GM19239 (cell line): ENCODE measurements around the gene GRWD1.
A peak's percentile ranks its signal among the peaks of the same experiment; 100 is the strongest.

Experiments used
- DNase-seq: peaks from one replicate; pipeline ENCODE4 v3.0.0; 2011; ENCODE audit warnings: low spot score; ENCODE audit not compliant: insufficient read length
- FAIRE-seq: peaks from 2 replicates; lab custom pipeline; 2011; peaks lifted over from hg19 to GRCh38; lab: Jason Lieb, UNC

GRWD1 gene

DNA sequence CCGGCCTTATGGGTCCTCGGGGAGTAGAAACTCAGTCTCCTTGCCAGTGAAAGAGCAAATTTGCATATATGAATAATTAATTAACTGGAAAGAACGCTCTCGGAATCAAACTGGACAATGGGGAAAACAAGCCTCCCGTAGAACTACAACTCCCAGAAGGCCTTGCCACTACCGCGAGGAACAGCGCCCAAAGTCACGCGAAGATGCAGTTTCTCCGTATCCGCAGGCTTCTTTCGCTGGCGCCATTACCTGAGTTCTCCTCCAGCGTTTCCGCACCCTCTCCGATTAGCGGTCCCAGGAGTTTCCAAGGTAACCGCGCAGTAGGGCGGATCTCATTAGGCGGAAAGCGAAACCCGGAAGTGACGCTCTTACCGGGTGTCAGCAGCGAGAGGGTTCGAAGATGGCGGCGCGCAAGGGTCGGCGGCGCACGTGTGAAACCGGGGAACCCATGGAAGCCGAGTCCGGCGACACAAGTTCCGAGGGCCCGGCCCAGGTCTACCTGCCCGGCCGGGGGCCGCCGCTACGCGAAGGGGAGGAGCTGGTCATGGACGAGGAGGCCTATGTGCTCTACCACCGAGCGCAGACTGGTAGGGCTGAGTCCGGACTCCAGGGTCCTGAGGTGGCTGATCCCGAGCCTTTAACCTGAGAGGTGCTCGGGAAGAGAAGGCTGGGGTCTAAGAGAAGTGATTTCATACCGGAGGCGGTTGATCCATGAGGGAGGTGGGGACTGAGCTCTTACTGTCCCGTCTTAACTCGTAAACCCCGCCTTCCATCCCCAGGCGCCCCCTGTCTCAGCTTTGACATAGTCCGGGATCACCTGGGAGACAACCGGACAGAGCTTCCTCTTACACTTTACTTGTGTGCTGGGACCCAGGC, at the start of gene GRWD1:
TSS of gene GRWD1 (plus strand) at position 378 of the 876 bp plus-strand sequence. CDS start at position 401, 23 bp downstream.
- peak; percentile 100 for FAIRE-seq

GRCh38 chr19:48396016-48396823, 49.6 kb upstream of the GRWD1 start:
- DNase-seq, result no peak

More for the DNA sequence above, at the start of gene GRWD1:
- peak; percentile 99 for DNase-seq

DNA sequence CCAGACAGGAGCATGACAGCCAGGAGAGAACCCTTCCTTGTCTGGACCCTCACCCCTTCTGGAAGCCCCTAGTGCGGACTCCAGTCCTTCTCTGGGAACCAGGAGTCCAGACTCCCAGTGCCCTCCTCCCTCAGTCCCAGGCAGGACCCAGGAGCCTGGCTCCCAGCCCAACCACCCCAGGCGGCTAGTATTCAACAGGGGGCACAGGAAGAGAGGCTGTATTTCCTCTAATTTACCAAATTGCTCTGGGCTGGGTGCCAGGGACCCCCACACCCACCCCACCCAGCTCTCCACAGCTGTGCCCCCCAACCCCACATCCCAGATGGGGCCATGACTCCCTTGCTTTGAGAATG, 49.0 kb upstream of the GRWD1 start:
- FAIRE-seq, result no peak

More at GRCh38 chr19:48396016-48396823, 49.6 kb upstream of the GRWD1 start:
- no peak for FAIRE-seq

GRCh38 chr19:48397263-48398101, 48.3 kb upstream of the GRWD1 start:
- DNase-seq, result no peak
- no peak for FAIRE-seq

More for the DNA sequence above, 49.0 kb upstream of the GRWD1 start:
- no peak for DNase-seq

GRCh38 chr19:48398102-48398374, 47.7 kb upstream of the GRWD1 start:
- DNase-seq (no peak), FAIRE-seq (no peak)

DNA sequence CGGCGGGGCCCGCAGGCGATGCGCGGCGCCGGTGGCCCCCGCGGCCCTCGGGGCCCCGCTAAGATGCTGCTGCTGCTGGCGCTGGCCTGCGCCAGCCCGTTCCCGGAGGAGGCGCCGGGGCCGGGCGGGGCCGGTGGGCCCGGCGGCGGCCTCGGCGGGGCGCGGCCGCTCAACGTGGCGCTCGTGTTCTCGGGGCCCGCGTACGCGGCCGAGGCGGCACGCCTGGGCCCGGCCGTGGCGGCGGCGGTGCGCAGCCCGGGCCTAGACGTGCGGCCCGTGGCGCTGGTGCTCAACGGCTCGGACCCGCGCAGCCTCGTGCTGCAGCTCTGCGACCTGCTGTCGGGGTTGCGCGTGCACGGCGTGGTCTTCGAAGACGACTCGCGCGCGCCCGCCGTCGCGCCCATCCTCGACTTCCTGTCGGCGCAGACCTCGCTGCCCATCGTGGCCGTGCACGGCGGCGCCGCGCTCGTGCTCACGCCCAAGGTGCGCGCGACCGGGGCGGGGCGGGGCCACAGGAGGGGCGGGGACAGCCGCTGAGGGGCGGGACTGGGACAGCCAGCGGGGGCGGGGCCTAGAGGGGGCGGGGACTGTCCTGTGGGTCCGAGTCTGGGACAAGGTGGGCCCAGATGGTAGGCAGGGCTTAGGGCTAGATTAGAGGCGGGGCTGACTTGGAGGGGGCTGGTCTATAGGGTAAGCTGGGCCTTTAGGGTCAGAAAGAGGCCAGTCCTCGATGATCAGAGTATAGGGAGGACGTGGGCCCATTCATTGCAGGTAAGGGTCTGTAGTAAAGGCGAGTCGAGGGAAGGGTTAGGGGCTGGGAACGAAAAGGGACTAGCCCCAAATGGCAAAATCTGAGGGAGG, 47.2 kb upstream of the GRWD1 start:
- FAIRE-seq, result peak; percentile 76

GRCh38 chr19:48400018-48400742, 45.6 kb upstream of the GRWD1 start:
- DNase-seq (no peak), FAIRE-seq (peak; percentile 44)

More for the DNA sequence above, 47.2 kb upstream of the GRWD1 start:
- DNase-seq, result peak; percentile 92

DNA sequence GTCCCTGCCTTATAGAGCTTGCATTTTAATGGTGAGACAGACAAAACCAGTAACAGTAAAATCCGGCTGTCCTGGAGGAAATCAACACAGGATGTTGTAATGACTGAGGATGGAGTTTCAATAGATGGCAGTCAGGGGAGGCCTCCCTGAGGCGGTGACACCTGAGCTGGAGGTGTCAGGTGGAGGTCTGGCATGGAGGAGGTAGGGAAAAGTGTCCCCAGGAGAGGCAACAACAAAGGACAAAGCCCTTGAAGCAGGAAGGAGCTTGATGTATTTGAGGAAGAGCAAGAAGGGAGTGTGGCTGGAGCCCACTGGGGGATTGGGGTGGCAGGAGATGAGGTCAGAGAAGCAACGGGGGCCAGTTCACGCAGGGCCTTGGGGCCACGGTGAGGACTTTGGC, 44.5 kb upstream of the GRWD1 start:
- DNase-seq, result no peak
- no peak for FAIRE-seq

DNA sequence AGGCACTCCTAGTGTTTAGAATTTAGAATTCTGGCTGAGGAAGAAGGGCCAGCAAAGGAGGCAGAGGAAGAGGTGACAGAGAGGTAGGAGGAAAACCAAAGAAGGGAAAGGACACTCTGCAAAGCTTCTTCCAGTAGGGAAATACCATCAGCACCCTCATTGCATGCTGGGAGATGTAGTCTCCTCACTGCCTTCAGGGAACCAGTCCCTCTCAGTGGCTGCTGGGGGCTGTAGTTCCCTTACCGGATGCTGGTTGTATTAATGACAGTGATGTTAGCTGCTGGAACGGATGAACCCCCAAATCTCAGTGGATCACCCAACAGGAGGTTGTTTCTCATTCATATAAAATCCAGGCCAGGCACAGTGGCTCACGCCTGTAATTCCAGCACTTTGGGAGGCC, 42.2 kb upstream of the GRWD1 start:
- FAIRE-seq (peak; percentile 85), DNase-seq (peak; percentile 80)

DNA sequence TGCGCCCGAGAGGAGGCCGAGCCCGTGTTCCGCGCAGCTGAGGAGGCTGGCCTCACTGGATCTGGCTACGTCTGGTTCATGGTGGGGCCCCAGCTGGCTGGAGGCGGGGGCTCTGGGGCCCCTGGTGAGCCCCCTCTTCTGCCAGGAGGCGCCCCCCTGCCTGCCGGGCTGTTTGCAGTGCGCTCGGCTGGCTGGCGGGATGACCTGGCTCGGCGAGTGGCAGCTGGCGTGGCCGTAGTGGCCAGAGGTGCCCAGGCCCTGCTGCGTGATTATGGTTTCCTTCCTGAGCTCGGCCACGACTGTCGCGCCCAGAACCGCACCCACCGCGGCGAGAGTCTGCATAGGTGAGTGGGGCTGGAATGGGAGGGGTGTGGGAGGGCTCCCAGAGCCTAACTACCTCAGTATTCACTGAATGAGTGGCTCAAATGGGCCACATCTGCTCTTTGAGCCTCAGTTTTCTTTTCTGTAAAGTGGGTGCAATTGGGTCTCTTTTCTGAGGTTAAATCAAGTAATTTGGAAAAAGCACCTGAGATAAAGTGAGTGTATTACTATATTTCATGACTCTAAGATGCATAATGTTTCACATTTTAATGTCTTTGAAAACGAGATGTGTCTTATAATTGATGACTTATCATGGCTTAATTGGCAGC, 40.6 kb upstream of the GRWD1 start:
- DNase-seq, result no peak
- no peak for FAIRE-seq

DNA sequence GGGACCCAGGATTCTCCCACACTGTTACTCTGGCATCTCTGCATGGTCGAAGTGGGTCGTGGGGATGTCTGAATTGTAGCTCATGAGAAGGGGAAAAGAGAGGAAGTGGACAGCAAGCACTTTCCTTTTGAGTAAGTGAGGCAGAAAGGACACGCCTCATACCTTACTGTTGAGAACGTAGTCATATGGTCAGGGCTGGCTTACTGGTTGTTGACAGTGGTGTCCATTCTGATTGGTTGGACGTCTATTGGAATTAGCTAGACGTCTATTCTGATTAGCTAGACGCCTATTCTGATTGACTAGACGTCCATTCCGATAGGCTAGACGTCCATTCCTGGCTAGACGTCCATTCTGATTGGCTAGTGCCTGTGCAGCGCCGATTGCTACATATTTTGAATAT, 39.9 kb upstream of the GRWD1 start:
- FAIRE-seq (no peak), DNase-seq (no peak)

- DNase-seq (no peak), FAIRE-seq (no peak)
Measured at GRCh38 chr19:48413879-48414587, 31.8 kb upstream of the GRWD1 start.

DNA sequence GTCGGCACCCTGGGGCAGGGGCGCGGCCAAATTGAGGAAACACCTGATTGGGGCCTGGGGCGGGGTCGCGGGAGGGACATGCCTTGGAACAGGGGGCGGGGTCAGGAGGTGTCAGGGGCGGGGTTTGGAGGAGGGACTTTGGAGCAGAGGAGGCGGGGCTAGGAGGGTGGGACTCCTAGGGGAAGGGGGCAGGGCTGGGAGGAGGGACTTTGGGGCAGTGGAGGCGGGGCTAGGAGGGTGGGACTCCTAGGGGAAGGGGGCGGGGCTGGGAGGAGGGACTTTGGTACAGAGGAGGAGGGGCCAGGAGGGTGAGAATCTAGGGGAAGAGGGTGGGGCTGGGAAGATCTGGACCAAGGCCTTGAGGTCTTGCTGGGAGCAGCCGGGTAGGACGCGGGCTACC, 30.4 kb upstream of the GRWD1 start:
- no peak for FAIRE-seq
- DNase-seq, result no peak

GRCh38 chr19:48415806-48416221, 30.0 kb upstream of the GRWD1 start:
- FAIRE-seq, result no peak
- DNase-seq, result no peak

GRCh38 chr19:48417421-48417820, 28.4 kb upstream of the GRWD1 start:
- FAIRE-seq (no peak), DNase-seq (no peak)

DNA sequence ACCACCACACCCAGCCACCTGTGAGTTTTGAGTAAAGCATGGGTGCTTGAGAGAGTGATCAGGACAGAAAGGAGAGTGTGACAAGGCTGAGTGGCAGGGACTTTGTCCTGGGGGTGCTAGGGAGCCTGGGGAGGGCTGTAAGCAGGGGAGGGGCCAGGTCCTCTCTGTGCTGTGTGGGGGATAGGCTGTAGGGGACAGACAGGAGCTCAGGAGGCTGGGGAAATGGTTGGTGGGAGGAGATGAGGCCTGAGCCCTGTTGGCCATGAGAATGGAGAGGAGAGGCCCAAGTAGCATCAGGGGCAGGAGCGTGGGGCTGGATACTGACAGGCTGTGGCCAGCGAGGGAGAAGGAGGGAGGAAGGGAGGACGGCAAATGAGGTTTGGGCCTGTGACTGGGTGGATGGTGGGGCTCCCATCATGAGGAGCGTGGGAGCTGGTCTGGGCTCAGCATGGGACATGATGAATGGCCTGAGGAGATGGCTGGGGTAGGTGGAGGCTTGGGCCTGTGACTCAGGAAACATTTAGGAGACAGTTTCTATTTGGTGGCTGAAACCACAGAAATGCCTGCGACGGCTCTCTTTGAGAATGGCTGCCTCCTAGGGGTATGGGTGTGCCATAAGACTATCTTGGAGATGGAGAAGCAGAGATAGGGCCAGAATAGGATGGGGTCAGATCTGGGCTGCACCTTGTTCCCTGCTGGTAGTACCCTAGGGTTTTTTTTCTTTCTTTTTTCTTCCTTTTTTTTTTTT, 27.3 kb upstream of the GRWD1 start:
- FAIRE-seq, result no peak
- no peak for DNase-seq
